GM12878 (cell line): Measurements from ENCODE around the gene DHX16. TPM values are rescaled to one million over a fixed set of nuclear protein-coding genes. Genes with fewer than 3 reads are reported as not detected.

ENCODE experiments used
- ATAC-seq: fragments of 200-7000 bp; cut with Tn5 transposase; 3 replicates; pipeline ENCODE4 v1.9.1; 2020; ENCODE audit warnings: mild to moderate bottlenecking, moderate library complexity
- BruUV-seq: library from RNA; stranded (reverse); fragments of 400-500 nt; replicated peaks from 2 replicates; lab custom pipeline; 2021; lab: Mats Ljungman, UMichigan
- CTCF ChIA-PET: fragments of 300-600 bp; sonication (Branson Sonifier 250); formaldehyde crosslinking; extraction: SDS; loops from one replicate; lab custom pipeline; 2021; ENCODE audit warnings: inconsistent platforms; lab: Yijun Ruan, JAX
- POLR2A ChIA-PET: fragments of 350-600 bp; formaldehyde crosslinking; extraction: SDS; loops from one replicate; lab custom pipeline; 2021; ENCODE audit warnings: inconsistent platforms; lab: Charles Lee
- RAD21 ChIA-PET: fragments of 300-600 bp; sonication (Branson Sonifier 250); formaldehyde crosslinking; loops from one replicate; lab custom pipeline; 2023; ENCODE audit warnings: antibody characterized with exemption; ENCODE audit not compliant: unreplicated experiment; lab: Charles Lee
- SMC1A ChIA-PET: fragments of 300-600 bp; sonication (Branson Sonifier 250); formaldehyde crosslinking; loops from one replicate; lab custom pipeline; 2023; ENCODE audit not compliant: unreplicated experiment, uncharacterized antibody; lab: Charles Lee
- DNase-seq: peaks from one replicate; pipeline ENCODE4 v3.0.0-alpha.2; 2011; ENCODE audit warnings: low read depth, low spot score
- FAIRE-seq: peaks from 3 replicates; lab custom pipeline; 2011; peaks lifted over from hg19 to GRCh38; lab: Jason Lieb, UNC
- H2AFZ ChIP-seq: 2 replicates; pipeline ENCODE4 v1.6.0; 2011; ENCODE audit warnings: low read depth, low read length, control low read depth; ENCODE audit not compliant: control insufficient read depth
- H3K27ac ChIP-seq: 2 replicates; pipeline ENCODE4 v1.5.1; 2011; ENCODE audit warnings: control low read depth; ENCODE audit not compliant: control insufficient read depth, insufficient read depth
- H3K27me3 ChIP-seq, 2 experiments: replicated peaks in 1 of 2; 2 replicates each; pipeline versions ENCODE4 v1.6.0 to v1.6.1; 2011; ENCODE audit warnings: low read length in 1 of 2; ENCODE audit not compliant: control insufficient read depth in 2 of 2, insufficient read depth in 2 of 2
- H3K36me3 ChIP-seq, 2 experiments: 2 replicates each; pipeline ENCODE4 v1.5.1; 2011; ENCODE audit warnings: low read length in 1 of 2; ENCODE audit not compliant: control insufficient read depth in 2 of 2, insufficient read depth in 2 of 2
- H3K4me1 ChIP-seq: 2 replicates; pipeline ENCODE4 v1.6.1; 2011; ENCODE audit warnings: mild to moderate bottlenecking, low read length, moderate library complexity, mixed read lengths; ENCODE audit not compliant: control insufficient read depth, insufficient read depth
- H3K4me2 ChIP-seq: 2 replicates; pipeline ENCODE4 v1.6.0; 2011; ENCODE audit warnings: control low read depth; ENCODE audit not compliant: control insufficient read depth, insufficient read depth
- H3K4me3 ChIP-seq: fragments of 200-600 bp; sonication (generic); 2 replicates; pipeline ENCODE4 v1.5.1; 2016
- H3K79me2 ChIP-seq: 2 replicates; pipeline ENCODE4 v1.6.0; 2011; ENCODE audit warnings: low read length; ENCODE audit not compliant: control insufficient read depth, insufficient read depth
- H3K9ac ChIP-seq: 2 replicates; pipeline ENCODE4 v1.8.0; 2011; ENCODE audit warnings: low read length, control low read depth, mixed read lengths; ENCODE audit not compliant: control insufficient read depth, insufficient read depth
- H3K9me3 ChIP-seq: replicated peaks from 3 replicates; pipeline ENCODE4 v1.5.1; 2011; ENCODE audit warnings: mild to moderate bottlenecking, low read length; ENCODE audit not compliant: control insufficient read depth, insufficient read depth
- H4K20me1 ChIP-seq: 2 replicates; pipeline ENCODE4 v1.6.0; 2011; ENCODE audit not compliant: control insufficient read depth, insufficient read depth
- ASH2L ChIP-seq: fragments of 300-600, 200-600 bp; sonication (generic); IDR thresholded peaks from 2 replicates; pipeline ENCODE4 v1.6.1; 2017; ENCODE audit warnings: low read depth, mild to moderate bottlenecking, borderline replicate concordance
- BCL11A ChIP-seq: IDR thresholded peaks from 2 replicates; pipeline ENCODE4 v1.6.1; 2011; ENCODE audit warnings: low read depth, low read length
- CBX3 ChIP-seq: fragments of 200-600 bp; sonication (generic); IDR thresholded peaks from 2 replicates; pipeline ENCODE4 v1.6.1; 2016; ENCODE audit warnings: low read depth, borderline replicate concordance
- CBX5 ChIP-seq: sonication (generic); IDR thresholded peaks from 2 replicates; pipeline ENCODE4 v1.6.1; 2016; ENCODE audit warnings: low read depth, moderate library complexity, mild to moderate bottlenecking, inconsistent platforms
- KLF5 ChIP-seq: fragments of 450-650 bp; IDR thresholded peaks from 2 replicates; pipeline ENCODE4 v1.6.1; 2014; ENCODE audit warnings: mild to moderate bottlenecking; ENCODE audit not compliant: partially characterized antibody
- MEF2A ChIP-seq: IDR thresholded peaks from 2 replicates; pipeline ENCODE4 v1.6.1; 2011; ENCODE audit warnings: low read depth, mild to moderate bottlenecking, low read length, moderate library complexity; ENCODE audit not compliant: insufficient read depth
- MEF2B ChIP-seq: fragments of 450-650 bp; IDR thresholded peaks from 2 replicates; pipeline ENCODE4 v1.6.1; 2018; ENCODE audit warnings: mild to moderate bottlenecking, moderate library complexity; ENCODE audit not compliant: partially characterized antibody, poor library complexity, severe bottlenecking
- PAX5 ChIP-seq: IDR thresholded peaks from 2 replicates; pipeline ENCODE4 v1.6.1; 2011; ENCODE audit warnings: low read depth, low read length, borderline replicate concordance
- RB1 ChIP-seq: fragments of 450-650 bp; formaldehyde crosslinking; IDR thresholded peaks from 2 replicates; pipeline ENCODE4 v1.6.1; 2017; ENCODE audit warnings: mild to moderate bottlenecking, borderline replicate concordance
- SIX5 ChIP-seq: IDR thresholded peaks from 2 replicates; pipeline ENCODE4 v1.6.1; 2011; ENCODE audit warnings: mild to moderate bottlenecking, low read depth, low read length, moderate library complexity; ENCODE audit not compliant: severe bottlenecking
- ZNF24 ChIP-seq: fragments of 450-650 bp; IDR thresholded peaks from 2 replicates; pipeline ENCODE4 v1.6.1; 2017; ENCODE audit warnings: antibody characterized with exemption, mild to moderate bottlenecking
- WGBS: methylation state at CpG from one replicate; pipeline ENCODE4 v1.1.6; 2016; ENCODE audit warnings: low lambda C conversion rate; ENCODE audit not compliant: insufficient replicate concordance, insufficient coverage; ENCODE audit errors: missing lambda C conversion rate; 5-methylcytosine and 5-hydroxymethylcytosine counted together
- in situ Hi-C: fragments of 300-500 bp; cut with MboI; formaldehyde crosslinking; loops from 9 replicates; pipeline ENCODE4 v1.14.3; 2018; ENCODE audit warnings: mixed read lengths
- intact Hi-C: fragments of 100-400 bp; cut with micrococcal nuclease; formaldehyde crosslinking; loops from one replicate; pipeline ENCODE4 v1.14.2; 2022; ENCODE audit not compliant: unreplicated experiment
- polyA plus RNA-seq, 11 experiments: library from polyadenylated mRNA; depleted of rRNA in 4 of 11; unstranded in 6 of 11; stranded (reverse) in 5 of 11; fragments of >200 nt; fragmentation: Nextera tagmentation in 4 of 11; fragmentation: Illumina TruSeq in 1 of 11; extraction: Ambion mirVana in 4 of 11; extraction: Trizol in 1 of 11; gene quantifications; 1 replicate in 1 of 11; 2 replicates in 10 of 11; pipeline versions ENCODE4 v1.2.1 to v1.2.3, GENCODE V29; 2011 to 2016; ENCODE audit warnings: inconsistent platforms in 2 of 11, missing spikeins in 2 of 11, low read depth in 1 of 11
- total RNA-seq, 4 experiments: library from RNA; depleted of rRNA in 3 of 4; stranded (reverse); fragments of >200 nt in 3 of 4; fragmentation: Illumina TruSeq in 1 of 4; extraction: Trizol in 1 of 4; gene quantifications; 2 replicates each; pipeline versions ENCODE4 v1.2.1 to v1.2.3, GENCODE V29; 2013 to 2021
- TF ChIP-seq, protein P1 (sequence below): IDR thresholded peaks from 2 replicates; pipeline ENCODE4 v1.6.1; 2011; ENCODE audit warnings: low read depth, mild to moderate bottlenecking, low read length, moderate library complexity, borderline replicate concordance; ENCODE audit errors: extremely low read depth

Gene DHX16
- total and polyA plus RNA-seq, 10 of the 15 experiments (the other 5 are each of a cell fraction or from before 2014, with no cell fraction given) = 10.1 to 41.4 (median 38.3) TPM

DNA sequence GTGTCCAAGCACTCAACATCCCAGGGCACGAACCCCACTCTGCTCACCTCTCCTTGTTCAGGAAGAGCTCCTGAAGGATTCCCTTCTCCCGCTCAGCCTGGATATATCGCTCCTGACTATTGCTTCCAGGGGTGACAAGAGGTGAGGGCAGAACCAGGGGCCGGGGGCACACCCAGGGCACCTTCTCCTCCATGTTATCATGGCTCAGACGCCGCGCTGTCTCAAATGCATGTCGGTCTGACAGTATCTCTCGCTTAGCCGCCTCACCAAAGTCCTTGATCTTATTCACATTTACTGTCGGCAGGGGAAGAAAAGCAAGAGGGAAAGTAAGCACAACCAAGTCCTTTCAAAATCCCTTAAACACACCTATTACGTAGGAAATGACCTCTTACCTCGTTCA, 68.8 kb downstream of the DHX16 start:
- Histone ChIP-seq H3K36me3 (peaks cover 40 to 46% of the 10 kb centered on the region in 2 experiments), H3K79me2 (no peaks in the 10 kb centered on the region), H3K9me3 (no peaks in the 10 kb centered on the region), H3K4me3 (no peak overlapping the region), H3K9ac (no peak overlapping the region), H3K4me1 (no peaks in the 10 kb centered on the region), H4K20me1 (peaks cover 3% of the 10 kb centered on the region; the same call in 1 of the 2 replicates), H3K4me2 (no peak overlapping the region), H3K27ac (no peak overlapping the region), H2AFZ (no peak overlapping the region), H3K27me3 (no peaks in the 10 kb centered on the region)
- POLR2A ChIA-PET = interaction anchor here (0.6 kb wide), 1 partner anchor 92 kb away, joined by 3 read pairs; no protein-coding TSS in a partner anchor
- intact Hi-C loops (no loop called here), in situ Hi-C loops (no loop called here)
- BruUV-seq = no TSS peak
- RAD21 ChIA-PET = no interaction called here
- TF ChIP-seq MEF2A = no peak
- TF ChIP-seq CBX3 = no peak
- TF ChIP-seq, protein P1, sequence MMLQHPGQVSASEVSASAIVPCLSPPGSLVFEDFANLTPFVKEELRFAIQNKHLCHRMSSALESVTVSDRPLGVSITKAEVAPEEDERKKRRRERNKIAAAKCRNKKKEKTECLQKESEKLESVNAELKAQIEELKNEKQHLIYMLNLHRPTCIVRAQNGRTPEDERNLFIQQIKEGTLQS = no peak
- TF ChIP-seq PAX5 = no peak
- no peak for TF ChIP-seq ASH2L
- no peak for TF ChIP-seq KLF5
- TF ChIP-seq MEF2B = no peak
- TF ChIP-seq BCL11A = no peak
- no peak for TF ChIP-seq RB1
- TF ChIP-seq CBX5 = no peak
- no peak for TF ChIP-seq SIX5
- no peak for TF ChIP-seq ZNF24
- SMC1A ChIA-PET = interaction anchor here (0.6 to 1.8 kb wide), 3 partner anchors 9 to 283 kb away, joined by 3 to 4 read pairs (median 4); no protein-coding TSS in a partner anchor
- CTCF ChIA-PET = interaction anchor here (1.1 to 1.3 kb wide), 3 partner anchors 22 to 127 kb away, joined by 3 to 5 read pairs (median 3); no protein-coding TSS in a partner anchor
- ATAC-seq (no peak), FAIRE-seq (no peak), DNase-seq (no peak)
- WGBS = 92% methylated on average over 13 of the region's 13 CpGs

Other genes starting within 250 kb of the DHX16 start
Only the 7 nearest of the 17 such genes appear.
- 108 and 113 TPM in 2 replicates for gene MRPS18B, start 55.2 kb downstream of the DHX16 start, total RNA-seq (2014; rRNA removed)
- 112 and 121 TPM in 2 replicates for gene MRPS18B, start 55.2 kb downstream of the DHX16 start, total RNA-seq (2014; rRNA removed; fragmentation: Illumina TruSeq; extraction: Trizol)
- 80.9 and 87.7 TPM in 2 replicates for gene MRPS18B, start 55.2 kb downstream of the DHX16 start, total RNA-seq (2021)
- gene MRPS18B, start 55.2 kb downstream of the DHX16 start, polyA plus RNA-seq (2011; rRNA removed) = 104 and 133 TPM in 2 replicates
- gene MRPS18B, start 55.2 kb downstream of the DHX16 start, polyA plus RNA-seq (2014; fragmentation: Illumina TruSeq; extraction: Trizol) = 208 and 218 TPM in 2 replicates
- gene MRPS18B, start 55.2 kb downstream of the DHX16 start, polyA plus RNA-seq (2014; fragmentation: Nextera tagmentation; extraction: Ambion mirVana) = 100 to 1,000 TPM; 219 to 259 TPM
- 118 and 166 TPM in 2 replicates for gene MRPS18B, start 55.2 kb downstream of the DHX16 start, polyA plus RNA-seq (2014; rRNA removed)
- gene MRPS18B, start 55.2 kb downstream of the DHX16 start, polyA plus RNA-seq (2016; fragmentation: Nextera tagmentation; extraction: Ambion mirVana) = 100 to 1,000 TPM; 132 to 147 TPM
- gene ATAT1, start 46.1 kb downstream of the DHX16 start, total RNA-seq (2014; rRNA removed) = 4.5 and 4.7 TPM in 2 replicates
- 2.5 and 2.9 TPM in 2 replicates for gene ATAT1, start 46.1 kb downstream of the DHX16 start, total RNA-seq (2014; rRNA removed; fragmentation: Illumina TruSeq; extraction: Trizol)
- gene ATAT1, start 46.1 kb downstream of the DHX16 start, total RNA-seq (2021) = 7.1 and 9.0 TPM in 2 replicates
- 3.6 and 4.8 TPM in 2 replicates for gene ATAT1, start 46.1 kb downstream of the DHX16 start, polyA plus RNA-seq (2011; rRNA removed)
- gene ATAT1, start 46.1 kb downstream of the DHX16 start, polyA plus RNA-seq (2014; fragmentation: Illumina TruSeq; extraction: Trizol) = 6.8 and 10.2 TPM in 2 replicates
- gene ATAT1, start 46.1 kb downstream of the DHX16 start, polyA plus RNA-seq (2014; fragmentation: Nextera tagmentation; extraction: Ambion mirVana) = 1 to 10 TPM; 1.1 to 1.7 TPM
- gene ATAT1, start 46.1 kb downstream of the DHX16 start, polyA plus RNA-seq (2014; rRNA removed) = 12.7 and 13.1 TPM in 2 replicates
- gene ATAT1, start 46.1 kb downstream of the DHX16 start, polyA plus RNA-seq (2016; fragmentation: Nextera tagmentation; extraction: Ambion mirVana) = 10 to 100 TPM; 12.2 to 14.2 TPM
- gene C6orf136, start 25.9 kb downstream of the DHX16 start, total RNA-seq (2014; rRNA removed) = 11.4 and 13.5 TPM in 2 replicates
- 5.2 and 7.0 TPM in 2 replicates for gene C6orf136, start 25.9 kb downstream of the DHX16 start, total RNA-seq (2014; rRNA removed; fragmentation: Illumina TruSeq; extraction: Trizol)
- gene C6orf136, start 25.9 kb downstream of the DHX16 start, total RNA-seq (2021) = 24.1 and 27.5 TPM in 2 replicates
- 5.2 and 11.0 TPM in 2 replicates for gene C6orf136, start 25.9 kb downstream of the DHX16 start, polyA plus RNA-seq (2011; rRNA removed)
- gene C6orf136, start 25.9 kb downstream of the DHX16 start, polyA plus RNA-seq (2014; fragmentation: Illumina TruSeq; extraction: Trizol) = 14.5 and 18.1 TPM in 2 replicates
- 10 to 100 TPM in 1 of 2 experiments, 1 to 10 TPM in 1; 10.0 to 14.6 TPM for gene C6orf136, start 25.9 kb downstream of the DHX16 start, polyA plus RNA-seq (2014; fragmentation: Nextera tagmentation; extraction: Ambion mirVana)
- 21.1 and 23.7 TPM in 2 replicates for gene C6orf136, start 25.9 kb downstream of the DHX16 start, polyA plus RNA-seq (2014; rRNA removed)
- 10 to 100 TPM; 15.3 to 15.7 TPM for gene C6orf136, start 25.9 kb downstream of the DHX16 start, polyA plus RNA-seq (2016; fragmentation: Nextera tagmentation; extraction: Ambion mirVana)
- gene PPP1R18, start 13.6 kb upstream of the DHX16 start, total RNA-seq (2014; rRNA removed) = 47.4 and 51.3 TPM in 2 replicates
- gene PPP1R18, start 13.6 kb upstream of the DHX16 start, total RNA-seq (2014; rRNA removed; fragmentation: Illumina TruSeq; extraction: Trizol) = 50.4 and 54.0 TPM in 2 replicates
- 99.2 and 100 TPM in 2 replicates for gene PPP1R18, start 13.6 kb upstream of the DHX16 start, total RNA-seq (2021)
- gene PPP1R18, start 13.6 kb upstream of the DHX16 start, polyA plus RNA-seq (2011; rRNA removed) = 78.3 and 114 TPM in 2 replicates
- 109 and 119 TPM in 2 replicates for gene PPP1R18, start 13.6 kb upstream of the DHX16 start, polyA plus RNA-seq (2014; fragmentation: Illumina TruSeq; extraction: Trizol)
- gene PPP1R18, start 13.6 kb upstream of the DHX16 start, polyA plus RNA-seq (2014; fragmentation: Nextera tagmentation; extraction: Ambion mirVana) = 10 to 100 TPM; 21.0 to 24.0 TPM
- 72.3 and 86.2 TPM in 2 replicates for gene PPP1R18, start 13.6 kb upstream of the DHX16 start, polyA plus RNA-seq (2014; rRNA removed)
- gene PPP1R18, start 13.6 kb upstream of the DHX16 start, polyA plus RNA-seq (2016; fragmentation: Nextera tagmentation; extraction: Ambion mirVana) = 10 to 100 TPM; 46.3 to 50.7 TPM
- 14.8 and 17.7 TPM in 2 replicates for gene NRM, start 18.0 kb upstream of the DHX16 start, total RNA-seq (2014; rRNA removed)
- gene NRM, start 18.0 kb upstream of the DHX16 start, total RNA-seq (2014; rRNA removed; fragmentation: Illumina TruSeq; extraction: Trizol) = 14.7 and 15.4 TPM in 2 replicates
- gene NRM, start 18.0 kb upstream of the DHX16 start, total RNA-seq (2021) = 39.0 and 39.3 TPM in 2 replicates
- gene NRM, start 18.0 kb upstream of the DHX16 start, polyA plus RNA-seq (2011; rRNA removed) = 7.6 and 18.7 TPM in 2 replicates
- 35.8 and 46.7 TPM in 2 replicates for gene NRM, start 18.0 kb upstream of the DHX16 start, polyA plus RNA-seq (2014; fragmentation: Illumina TruSeq; extraction: Trizol)
- gene NRM, start 18.0 kb upstream of the DHX16 start, polyA plus RNA-seq (2014; fragmentation: Nextera tagmentation; extraction: Ambion mirVana) = 10 to 100 TPM; 19.1 to 23.7 TPM
- 34.3 and 35.7 TPM in 2 replicates for gene NRM, start 18.0 kb upstream of the DHX16 start, polyA plus RNA-seq (2014; rRNA removed)
- 10 to 100 TPM; 36.6 to 37.5 TPM for gene NRM, start 18.0 kb upstream of the DHX16 start, polyA plus RNA-seq (2016; fragmentation: Nextera tagmentation; extraction: Ambion mirVana)
- gene MDC1, start 44.3 kb upstream of the DHX16 start, total RNA-seq (2014; rRNA removed) = 11.9 and 12.9 TPM in 2 replicates
- 12.4 and 12.5 TPM in 2 replicates for gene MDC1, start 44.3 kb upstream of the DHX16 start, total RNA-seq (2014; rRNA removed; fragmentation: Illumina TruSeq; extraction: Trizol)
- gene MDC1, start 44.3 kb upstream of the DHX16 start, total RNA-seq (2021) = 62.5 and 66.9 TPM in 2 replicates
- 6.8 and 14.8 TPM in 2 replicates for gene MDC1, start 44.3 kb upstream of the DHX16 start, polyA plus RNA-seq (2011; rRNA removed)
- gene MDC1, start 44.3 kb upstream of the DHX16 start, polyA plus RNA-seq (2014; fragmentation: Illumina TruSeq; extraction: Trizol) = 52.7 and 53.6 TPM in 2 replicates
- 1 to 10 TPM; 5.1 to 6.5 TPM for gene MDC1, start 44.3 kb upstream of the DHX16 start, polyA plus RNA-seq (2014; fragmentation: Nextera tagmentation; extraction: Ambion mirVana)
- 30.1 and 33.3 TPM in 2 replicates for gene MDC1, start 44.3 kb upstream of the DHX16 start, polyA plus RNA-seq (2014; rRNA removed)
- gene MDC1, start 44.3 kb upstream of the DHX16 start, polyA plus RNA-seq (2016; fragmentation: Nextera tagmentation; extraction: Ambion mirVana) = 10 to 100 TPM; 31.1 to 36.2 TPM
- gene TUBB, start 47.3 kb upstream of the DHX16 start, total RNA-seq (2014; rRNA removed) = 1,600 and 1,662 TPM in 2 replicates
- 1,225 and 1,242 TPM in 2 replicates for gene TUBB, start 47.3 kb upstream of the DHX16 start, total RNA-seq (2014; rRNA removed; fragmentation: Illumina TruSeq; extraction: Trizol)
- gene TUBB, start 47.3 kb upstream of the DHX16 start, total RNA-seq (2021) = 1,685 and 1,700 TPM in 2 replicates
- gene TUBB, start 47.3 kb upstream of the DHX16 start, polyA plus RNA-seq (2011; rRNA removed) = 1,703 and 2,596 TPM in 2 replicates
- gene TUBB, start 47.3 kb upstream of the DHX16 start, polyA plus RNA-seq (2014; fragmentation: Illumina TruSeq; extraction: Trizol) = 2,402 and 3,052 TPM in 2 replicates
- 1,000 to 10,000 TPM; 1,039 to 1,376 TPM for gene TUBB, start 47.3 kb upstream of the DHX16 start, polyA plus RNA-seq (2014; fragmentation: Nextera tagmentation; extraction: Ambion mirVana)
- gene TUBB, start 47.3 kb upstream of the DHX16 start, polyA plus RNA-seq (2014; rRNA removed) = 2,367 and 2,490 TPM in 2 replicates
- gene TUBB, start 47.3 kb upstream of the DHX16 start, polyA plus RNA-seq (2016; fragmentation: Nextera tagmentation; extraction: Ambion mirVana) = 1,000 to 10,000 TPM; 1,510 to 1,651 TPM